Islet of Langerhans (tissue), 1 donor: ENCODE measurements around the gene NCBP2.
"Not testable (repeated sequence)": the region's sequence is repeated elsewhere in the genome, so short reads cannot be mapped to it uniquely, and the experiment has no call there.

ENCODE experiments used
- FAIRE-seq: peaks from one replicate; lab custom pipeline; 2011; peaks lifted over from hg19 to GRCh38; lab: Jason Lieb, UNC

The NCBP2 gene

DNA sequence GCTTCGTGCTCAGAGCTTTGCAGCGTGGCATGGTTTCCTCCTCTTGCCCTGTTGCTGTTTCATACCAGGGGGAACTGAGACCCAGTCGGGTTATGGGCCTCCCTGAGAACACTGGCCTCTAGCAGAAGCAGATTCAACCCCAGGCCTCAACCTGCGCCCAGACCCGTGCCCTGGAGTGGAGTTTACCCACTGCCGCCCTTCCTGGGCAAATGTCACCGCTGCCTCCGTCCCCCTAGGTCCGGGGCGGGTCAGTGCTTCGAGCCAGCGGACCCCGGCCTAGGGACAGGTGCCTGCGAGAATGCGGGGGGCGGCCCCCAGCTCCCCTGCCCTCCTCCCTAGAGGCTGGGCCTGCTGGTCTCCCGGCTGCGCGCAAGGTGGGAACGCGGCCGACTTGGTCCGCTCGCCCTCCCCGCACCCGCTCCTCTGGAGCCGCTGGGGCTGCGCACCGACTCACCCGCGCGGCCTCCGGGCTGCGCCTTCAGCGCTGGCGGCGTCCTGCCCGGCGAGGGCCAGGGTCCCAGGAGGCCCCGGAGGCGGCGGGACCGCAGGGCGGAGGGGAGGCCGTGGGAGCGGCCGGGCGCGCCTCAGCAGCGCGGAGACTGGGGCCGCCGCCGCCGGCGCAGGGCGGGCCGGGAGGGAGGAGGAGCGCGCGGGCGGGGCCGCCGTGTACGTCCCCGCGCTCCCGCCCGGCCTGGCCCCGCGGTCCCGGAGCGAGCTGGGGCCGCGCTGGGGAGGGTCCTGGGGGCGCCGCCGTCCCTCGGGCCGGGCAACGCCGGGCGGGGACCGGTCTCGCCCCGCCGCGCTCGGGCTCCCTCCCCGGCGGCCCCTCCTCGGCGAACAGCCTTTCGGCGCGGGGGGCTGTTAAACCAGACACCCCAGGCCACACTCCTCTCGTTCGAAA lies 26.2 kb upstream of the NCBP2 start, which contains the start of gene PIGZ:
Gene PIGZ (minus strand): TSS at position 601 of the 901 bp plus-strand sequence. CDS start 16,802 bp downstream, outside the sequence.
- no peak for FAIRE-seq

DNA sequence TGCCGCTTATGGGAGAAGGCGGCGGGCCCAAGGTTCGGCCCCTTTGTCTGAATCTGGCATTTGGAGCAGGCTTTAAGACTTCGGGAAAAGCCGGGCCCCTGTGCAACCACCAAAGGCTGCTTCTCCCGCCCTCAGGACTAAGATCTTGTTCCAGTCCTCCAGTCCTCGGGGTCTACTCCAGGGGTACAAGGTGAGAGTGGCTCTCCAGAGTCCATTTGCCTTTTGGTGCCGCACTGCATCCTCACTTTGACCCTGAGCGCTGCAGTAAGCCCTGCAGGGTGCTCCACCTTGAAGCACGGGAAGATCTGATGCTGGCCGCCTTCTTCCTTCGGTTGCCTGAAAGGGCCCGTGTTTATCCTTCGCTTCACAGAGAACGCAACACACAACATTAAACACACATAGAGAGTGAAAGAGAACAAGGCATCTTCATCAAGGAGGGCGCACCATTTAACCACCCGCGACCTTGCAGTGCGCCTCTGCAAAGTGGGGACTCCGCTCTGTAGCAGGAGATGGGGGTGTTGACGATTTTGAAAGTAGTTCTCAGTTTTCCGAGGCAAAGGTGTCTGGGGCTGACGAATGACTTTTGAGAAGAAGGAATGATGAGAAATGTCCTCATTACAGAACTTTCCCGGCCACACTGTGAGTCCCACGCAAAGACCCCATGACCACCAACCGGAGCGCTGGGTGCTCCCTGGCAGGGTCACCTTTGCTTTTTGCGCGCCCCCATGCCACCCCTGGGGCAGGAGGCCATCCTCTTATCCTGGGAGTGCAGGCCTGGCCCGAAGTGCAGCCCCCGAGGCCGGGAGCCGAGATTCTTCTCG lies 25.3 kb upstream of the NCBP2 start:
- no peak for FAIRE-seq

DNA sequence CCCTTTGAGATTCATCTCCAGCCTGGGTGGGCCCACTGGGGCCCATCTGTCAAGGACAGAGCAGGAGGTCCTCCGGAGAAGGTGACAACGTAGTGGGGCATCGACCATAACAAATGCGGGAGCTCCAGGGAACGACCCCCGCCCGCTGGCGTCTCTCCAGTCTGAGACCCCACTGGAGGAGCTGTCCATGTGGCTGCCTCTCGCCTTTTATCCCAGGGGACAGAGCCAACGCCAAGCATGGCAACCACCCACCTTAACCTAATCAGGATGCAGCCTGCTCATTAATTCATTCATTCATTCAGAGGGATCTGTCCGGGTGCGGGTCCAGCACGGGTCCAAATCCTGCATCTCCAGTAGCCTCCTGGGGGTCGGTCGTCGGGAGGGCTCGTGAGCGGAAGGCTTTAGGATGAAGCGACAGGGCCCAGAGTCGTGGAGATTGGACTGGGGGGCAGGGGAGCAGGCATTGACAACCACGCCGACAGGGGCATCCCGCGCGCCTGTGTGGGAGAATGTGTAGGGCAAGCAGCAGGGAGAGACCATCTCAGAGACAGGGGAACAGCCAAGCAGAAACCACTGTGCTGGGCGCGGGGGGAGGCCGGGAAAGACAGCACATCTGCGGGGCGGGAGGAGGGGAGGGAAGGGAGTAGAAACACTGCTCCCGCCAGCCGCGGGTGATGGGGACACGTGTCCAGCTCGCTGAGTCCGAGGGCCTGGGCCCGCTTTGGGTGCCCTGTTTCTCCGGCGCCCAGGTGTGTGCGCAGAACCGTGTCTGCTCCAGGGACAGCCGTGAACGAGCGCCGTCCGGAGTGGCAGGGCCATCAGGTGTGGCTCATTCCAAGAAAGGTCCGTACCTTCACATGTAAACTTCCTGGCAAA lies 24.4 kb upstream of the NCBP2 start:
- FAIRE-seq = no peak

DNA sequence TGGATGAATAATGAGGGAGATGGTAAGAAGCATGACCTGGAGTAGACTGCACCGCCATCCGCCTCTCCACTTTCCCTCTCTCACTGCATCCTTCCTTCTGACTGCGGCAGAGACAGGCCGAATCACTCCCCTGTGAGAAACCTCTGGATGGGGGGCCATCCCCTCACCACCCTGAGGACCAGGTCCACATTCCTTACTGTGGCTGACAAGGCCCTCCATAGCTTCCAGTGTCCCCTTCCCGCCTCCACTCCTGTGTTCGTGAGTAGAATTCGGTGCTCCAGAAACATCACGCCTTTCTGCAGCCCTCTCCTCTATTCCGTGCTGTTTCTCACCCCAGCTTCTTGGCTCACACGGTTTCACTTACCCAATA lies 23.5 kb upstream of the NCBP2 start:
- no peak for FAIRE-seq

DNA sequence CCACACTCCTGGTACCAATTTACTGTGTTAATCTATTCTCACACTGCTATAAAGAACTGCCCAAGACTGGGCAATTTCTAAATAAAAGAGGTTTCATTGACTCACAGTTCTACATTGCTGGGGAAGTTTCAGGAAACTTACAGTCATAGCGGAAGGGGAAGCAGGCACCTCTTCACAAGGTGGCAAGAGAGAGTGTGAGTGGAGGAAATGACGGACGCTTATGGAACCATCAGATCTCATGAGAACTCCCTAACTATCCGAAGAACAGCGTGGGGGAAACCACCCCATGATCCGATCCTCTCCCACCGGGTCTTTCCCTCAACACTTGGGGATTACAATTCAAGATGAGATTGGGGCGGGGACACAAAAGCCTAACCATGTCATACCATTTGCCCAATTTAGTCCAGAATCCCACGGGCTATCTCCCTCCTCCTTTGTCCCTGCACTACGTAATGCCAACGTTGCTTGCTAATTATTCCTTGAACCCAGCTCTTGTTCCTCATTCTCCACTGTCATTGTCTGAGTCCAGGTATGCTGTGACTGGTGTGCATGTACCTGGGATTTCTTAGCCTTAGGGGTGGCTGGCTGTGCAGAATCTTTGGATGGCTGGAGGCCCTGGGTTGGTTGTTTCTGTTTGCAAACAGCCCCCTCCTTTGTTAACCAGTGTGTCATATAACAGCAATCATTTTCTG lies 22.9 kb upstream of the NCBP2 start:
- no peak for FAIRE-seq

DNA sequence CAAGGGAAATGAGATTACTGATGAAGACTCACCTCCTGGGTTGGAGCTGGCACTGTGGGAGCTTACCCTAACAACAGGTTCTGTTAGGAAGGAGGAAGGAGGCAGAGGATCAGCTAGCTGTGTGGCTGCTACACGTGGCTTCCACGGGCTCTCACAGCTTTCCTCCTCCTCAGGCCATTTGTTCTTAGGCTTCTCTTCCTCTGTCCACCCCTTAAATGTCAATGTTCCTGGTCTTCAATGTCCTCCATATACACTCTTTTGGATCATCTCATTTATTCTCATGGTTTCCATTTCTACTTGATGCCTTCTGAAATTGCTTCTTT lies 21.3 kb upstream of the NCBP2 start:
- no peak for FAIRE-seq

DNA sequence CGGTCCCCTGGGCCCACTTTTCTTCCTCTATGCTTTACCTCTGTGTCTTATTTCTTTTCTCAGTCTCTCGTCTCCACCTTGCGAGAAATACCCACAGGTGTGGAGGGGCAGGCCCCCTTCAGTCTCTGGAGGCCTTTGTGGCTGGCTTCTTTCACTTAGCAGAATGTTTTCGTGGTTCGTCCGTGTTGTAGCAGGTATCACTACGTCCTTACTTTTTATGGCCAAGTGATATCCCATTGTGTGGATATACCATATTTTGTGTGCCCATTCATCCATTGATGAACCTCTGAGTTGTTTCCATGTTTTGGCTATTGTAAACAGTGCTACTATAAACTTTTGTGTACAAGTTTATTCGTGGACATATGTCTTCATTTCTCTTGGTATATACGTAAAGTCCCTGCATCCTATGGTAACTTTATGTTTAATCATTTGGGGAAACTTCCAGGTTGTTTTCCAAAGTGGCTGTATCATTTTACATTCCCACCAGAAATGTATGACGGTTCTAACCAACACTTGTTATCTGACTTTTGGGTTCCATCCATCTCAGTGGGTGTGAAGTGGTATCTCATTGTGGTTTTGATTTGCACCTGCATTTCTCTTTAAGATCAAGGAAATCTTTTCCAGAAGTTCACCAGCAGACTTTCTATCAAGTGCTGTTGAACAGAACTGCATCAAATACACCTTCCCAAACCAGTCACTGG lies 20.8 kb upstream of the NCBP2 start:
- no peak for FAIRE-seq

DNA sequence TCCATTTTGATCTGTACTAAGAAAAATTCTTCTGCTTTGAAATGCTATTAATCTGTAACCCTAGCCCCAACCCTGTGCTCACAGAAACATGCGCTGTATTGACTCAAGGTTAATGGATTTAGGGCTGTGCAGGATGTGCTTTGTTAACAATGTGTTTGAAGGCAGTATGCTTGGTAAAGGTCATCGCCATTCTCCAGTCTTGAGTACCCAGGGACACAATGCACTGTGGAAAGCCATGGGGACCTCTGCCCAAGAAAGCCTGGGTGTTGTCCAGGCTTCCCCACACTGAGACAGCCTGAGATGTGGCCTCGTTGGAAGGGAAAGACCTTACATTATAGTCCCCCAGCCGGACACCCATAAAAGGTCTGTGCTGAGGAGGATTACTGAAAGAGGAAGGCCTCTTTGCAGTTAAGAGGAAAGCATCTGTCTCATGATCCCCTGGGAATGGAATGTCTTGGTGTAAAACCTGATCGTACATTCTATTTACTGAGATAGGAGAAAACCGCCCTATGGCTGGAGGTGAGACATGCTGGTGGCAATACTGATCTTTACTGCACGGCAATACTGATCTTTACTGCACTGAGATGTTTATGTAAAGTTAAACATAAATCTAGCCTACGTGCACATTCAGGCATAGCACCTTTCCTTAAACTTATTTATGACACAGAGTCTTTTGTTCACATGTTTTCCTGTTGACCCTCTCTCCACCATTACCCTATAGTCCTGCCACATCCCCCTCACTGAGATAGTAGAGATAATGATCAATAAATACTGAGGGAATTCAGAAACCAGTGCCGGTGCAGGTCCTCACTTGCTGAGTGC lies 20.0 kb upstream of the NCBP2 start:
- FAIRE-seq = no peak

DNA sequence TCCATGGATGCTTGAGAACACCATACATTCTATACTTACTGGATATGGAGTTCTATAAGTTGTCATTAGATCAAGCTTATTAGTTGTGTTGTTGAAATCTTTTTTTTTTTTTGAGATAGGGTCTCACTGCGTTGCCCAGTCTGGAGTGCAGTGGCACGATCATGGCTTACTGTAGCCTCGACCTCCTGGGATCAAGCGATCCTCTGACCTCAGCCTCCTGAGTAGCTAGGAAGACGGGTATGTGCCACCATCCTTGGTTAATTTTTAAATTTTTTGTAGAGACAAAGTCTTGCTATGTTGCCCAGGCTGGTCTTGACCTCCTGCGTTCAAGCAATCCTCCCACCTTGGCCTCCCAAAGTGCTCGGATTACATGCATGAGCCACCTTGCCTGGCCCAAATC lies 12.5 kb upstream of the NCBP2 start:
- no peak for FAIRE-seq

DNA sequence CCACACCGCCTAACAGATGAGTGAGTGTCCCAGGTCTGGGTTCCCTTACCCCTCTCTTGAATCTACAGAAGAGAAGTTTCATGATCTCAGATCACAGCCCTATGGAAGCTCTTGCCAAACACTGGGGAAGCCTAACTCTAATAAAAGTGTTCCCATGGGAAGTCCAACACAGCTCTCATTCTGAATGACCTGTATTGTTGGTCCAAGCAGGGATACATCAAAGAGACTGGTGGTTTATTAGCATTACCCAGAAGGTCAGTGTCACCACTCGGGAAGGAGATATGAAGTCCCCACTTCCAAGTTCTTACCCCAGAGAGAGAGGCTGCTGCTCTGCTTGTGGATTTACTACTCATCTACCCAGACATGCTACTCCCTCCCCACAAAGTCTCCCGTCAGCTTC lies 9.0 kb upstream of the NCBP2 start:
- no peak for FAIRE-seq

DNA sequence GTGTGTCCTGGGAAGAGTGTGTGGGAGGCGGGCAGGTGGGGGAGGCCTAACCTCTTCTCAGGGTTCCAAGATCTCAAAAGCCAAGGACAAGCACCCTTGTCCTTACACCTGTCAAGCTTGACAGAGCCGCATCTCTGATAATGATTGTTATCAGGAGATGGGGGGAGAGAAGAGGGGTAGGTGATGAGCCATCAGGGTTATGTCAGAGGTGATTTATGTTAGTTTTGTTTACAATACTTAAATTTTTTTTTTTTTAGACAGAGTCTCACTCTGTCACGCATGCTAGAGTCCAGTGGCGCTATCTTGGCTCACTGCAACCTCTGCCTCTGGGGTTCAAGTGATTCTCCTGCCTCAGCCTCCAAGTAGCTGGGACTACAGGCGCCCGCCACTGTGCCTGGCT lies 7.4 kb upstream of the NCBP2 start:
- FAIRE-seq = no peak

DNA sequence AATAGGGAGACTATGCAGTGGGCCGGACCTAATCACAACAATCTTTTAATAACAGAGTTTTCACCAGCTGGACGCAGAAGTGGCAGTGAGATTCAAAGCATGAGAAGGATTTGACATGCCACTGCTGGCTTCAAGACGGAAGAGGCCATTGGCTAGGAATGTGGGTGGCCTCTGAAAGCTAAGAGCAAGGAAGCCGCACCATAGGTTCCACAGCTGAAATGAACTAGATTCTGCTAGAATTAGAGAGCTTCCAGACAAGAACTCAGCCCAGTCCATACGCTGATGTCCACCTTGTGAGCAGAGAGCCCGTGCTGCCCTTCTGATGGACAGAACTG lies 6.9 kb upstream of the NCBP2 start:
- FAIRE-seq = no peak

DNA sequence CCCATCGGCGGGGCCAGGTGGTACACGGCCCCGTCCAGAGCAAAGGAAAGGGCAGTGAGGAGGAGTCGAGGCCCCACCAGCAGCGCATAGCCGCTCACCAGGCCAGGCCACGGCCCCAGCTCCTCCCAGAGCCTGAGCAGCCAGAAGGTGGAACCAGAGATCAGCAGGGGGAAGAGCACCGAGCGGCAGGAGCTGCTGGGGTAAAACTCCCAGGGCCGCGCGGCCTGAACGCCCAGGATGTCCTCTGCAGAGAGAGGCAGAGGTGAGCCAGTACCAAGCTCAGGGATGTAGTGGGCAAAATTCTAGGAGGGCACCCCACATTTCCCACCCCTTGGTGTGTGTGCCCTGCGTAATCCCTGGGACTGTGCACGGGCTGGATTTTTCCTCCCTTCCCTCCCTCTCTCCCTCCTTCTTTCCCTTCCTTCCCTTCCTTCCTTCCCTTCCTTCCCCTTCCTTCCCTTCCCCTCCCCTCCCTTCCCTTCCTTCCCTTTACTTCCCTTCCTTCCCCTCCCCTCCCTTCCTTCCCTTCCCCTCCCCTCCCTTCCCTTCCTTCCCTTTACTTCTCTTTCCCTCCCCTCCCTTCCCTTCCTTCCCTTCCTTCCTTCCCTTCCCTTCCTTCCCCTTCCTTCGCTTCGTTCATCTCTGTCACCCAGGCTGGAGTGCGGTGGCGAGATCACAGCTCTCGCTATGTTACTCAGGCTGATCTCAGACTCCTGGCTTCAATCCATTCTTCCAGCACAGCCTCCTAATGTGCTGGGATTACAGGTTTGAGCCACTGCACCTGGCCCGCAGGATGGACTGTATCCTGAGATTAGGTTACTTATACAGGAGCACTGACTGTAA lies 6.3 kb upstream of the NCBP2 start:
- FAIRE-seq = no peak

DNA sequence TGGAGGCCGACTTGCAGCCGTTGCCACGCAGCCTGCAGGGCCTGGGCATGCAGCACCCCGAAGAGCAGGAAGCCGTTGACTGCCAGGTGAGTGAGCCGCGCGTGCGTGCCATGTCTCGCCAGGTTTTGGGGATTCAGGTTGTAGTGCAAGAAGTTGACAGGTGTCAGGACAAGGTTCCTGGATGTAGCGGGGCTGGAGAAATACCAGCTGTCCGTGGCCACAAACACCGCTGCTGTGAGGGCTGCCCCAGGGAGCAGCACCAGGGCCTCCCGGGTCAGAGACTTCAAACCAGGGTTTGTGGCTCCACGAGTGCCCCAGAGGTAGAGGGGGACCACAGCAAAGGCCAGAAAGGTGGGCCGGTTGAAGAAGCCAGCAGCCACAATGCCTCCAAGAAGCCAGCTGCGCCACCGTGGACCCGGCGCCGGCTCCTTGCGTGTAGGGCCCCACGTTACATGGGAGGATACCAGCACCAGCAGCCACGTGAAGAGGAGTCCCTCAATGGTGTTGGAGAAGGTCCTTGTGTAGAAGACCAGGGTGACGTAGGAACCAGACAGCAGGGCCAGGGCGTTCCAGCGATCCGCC lies 5.6 kb upstream of the NCBP2 start:
- no peak for FAIRE-seq

DNA sequence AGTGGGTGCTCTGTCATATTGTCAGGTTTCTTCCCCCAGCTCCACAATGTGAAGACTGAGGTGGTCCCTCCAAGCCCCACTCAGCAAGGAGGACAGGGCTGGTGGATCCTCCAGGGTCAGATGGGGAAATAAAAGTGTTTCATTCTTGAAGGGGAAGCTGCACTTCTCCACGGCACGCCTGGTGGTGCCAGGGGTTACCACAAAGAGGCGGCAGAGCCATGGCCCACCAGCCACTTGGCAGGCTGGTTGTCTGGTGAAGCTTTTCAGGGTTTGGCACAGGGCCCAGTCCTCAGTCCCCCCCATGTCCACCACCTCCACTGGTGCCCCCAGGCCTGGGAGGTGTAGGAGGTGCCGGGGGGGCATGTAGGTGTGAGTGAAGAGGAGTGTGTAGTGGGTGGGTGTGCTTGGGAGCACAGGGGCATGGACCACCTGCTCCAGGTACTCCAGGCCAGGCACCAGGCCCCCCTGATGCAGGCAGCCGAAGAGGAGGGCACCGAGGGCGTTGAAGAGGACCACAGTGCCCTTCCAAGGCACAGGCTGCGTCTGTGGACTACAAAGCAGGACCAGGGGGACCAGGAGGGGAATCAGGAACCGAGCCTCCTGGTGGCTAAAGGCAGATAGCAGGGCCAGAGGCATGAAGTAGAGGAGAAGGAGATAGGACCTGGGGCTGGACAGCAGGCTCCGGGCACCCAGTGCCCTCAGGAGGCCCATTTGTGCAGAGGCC lies 5.0 kb upstream of the NCBP2 start:
- no peak for FAIRE-seq

DNA sequence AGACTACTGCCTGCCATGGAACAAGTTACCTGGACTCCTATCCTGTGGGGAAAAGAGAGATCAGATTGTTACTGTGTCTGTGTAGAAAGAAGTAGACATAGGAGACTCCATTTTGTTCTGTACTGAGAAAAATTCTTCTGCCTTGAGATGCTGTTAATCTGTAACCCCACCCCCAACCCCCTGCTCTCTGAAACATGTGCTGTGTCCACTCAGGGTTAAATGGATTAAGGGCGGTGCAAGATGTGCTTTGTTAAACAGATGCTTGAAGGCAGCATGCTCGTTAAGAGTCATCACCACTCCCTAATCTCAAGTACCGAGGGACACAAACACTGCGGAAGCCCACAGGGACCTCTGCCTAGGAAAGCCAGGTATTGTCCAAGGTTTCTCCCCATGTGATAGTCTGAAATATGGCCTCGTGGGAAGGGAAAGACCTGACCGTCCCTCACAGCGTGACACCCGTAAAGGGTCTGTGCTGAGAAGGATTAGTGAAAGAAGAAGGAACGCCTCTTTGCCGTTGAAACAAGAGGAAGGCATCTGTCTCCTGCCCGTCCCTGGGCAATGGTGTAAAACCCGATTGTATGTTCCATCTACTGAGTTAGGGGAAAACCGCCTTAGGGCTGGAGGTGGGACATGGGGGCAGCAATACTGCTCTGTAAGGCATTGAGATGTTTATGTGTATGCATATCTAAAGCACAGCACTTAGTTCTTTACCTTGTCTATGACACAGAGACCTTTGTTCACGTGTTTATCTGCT lies 1.9 kb upstream of the NCBP2 start:
- FAIRE-seq = not testable (repeated sequence)

DNA sequence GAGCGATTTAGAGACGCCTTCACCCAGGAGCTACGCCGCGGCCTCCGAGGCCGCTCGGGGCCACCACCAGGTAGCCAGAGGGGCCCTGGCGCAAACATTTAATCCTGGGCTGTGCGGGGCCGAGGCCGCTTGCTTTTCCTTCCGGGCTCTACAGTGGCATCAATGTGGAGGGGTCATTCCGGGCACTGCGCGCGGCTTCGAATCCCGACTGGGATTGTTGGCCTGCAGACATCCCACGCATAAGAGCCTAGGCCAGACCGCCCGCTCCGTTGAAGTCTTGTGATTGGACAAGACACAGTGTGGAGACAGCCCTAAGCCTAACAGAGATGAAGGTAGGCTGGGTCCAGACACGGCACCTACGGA lies 568 bp upstream of the NCBP2 start:
- no peak for FAIRE-seq

DNA sequence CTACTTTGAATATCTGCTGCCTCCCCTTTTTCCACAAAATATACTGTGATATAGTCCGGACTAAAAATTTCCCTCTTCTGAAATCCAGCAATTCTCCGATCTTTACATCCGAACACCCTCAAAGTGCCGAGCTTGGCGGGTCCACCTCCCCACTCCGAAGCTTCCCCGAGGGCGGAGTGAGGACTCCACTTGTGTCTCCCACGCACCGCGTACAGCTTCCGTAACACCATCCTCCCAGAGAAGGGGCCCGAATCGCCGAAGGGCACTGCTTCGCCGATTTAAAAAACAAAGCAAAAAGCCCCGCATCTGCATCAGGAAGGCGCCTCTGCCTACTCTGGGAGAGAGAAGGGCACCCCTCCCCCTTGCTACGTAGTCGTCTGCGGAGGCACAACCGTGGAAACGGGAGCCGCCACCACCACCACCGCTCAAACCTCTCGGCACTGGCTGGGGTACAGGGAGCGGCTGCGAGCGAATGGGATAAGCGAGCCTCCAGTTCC lies 551 bp downstream of the NCBP2 start:
- no peak for FAIRE-seq
